IPS DF 4.7 (cell line): Measurements from ENCODE around the gene SLC38A10.

Source experiments
- DNase-seq: peaks from one replicate; pipeline ENCODE4 v3.0.0-alpha.2; 2013; ENCODE audit warnings: low spot score; ENCODE audit errors: extremely low read depth

SLC38A10 gene

DNA sequence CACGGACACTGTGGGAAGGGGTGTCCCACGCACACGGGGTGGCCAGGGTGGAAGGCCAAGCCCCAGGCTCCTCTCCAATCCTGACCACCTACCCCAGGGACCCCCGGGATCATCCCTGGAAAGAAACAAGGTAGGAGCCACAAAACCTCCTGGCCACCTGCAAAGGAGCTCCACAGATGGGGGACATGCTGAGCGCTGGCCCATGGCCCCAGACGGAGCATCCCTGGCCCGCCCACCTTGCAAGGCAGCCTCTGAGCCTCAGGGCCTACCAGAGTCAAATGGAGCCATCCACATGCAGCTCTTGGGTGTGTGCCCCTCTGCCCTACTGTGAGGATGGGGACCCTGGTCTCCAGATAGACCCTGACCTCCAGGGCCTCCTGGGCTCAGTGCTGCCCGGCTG is 16.3 kb downstream of the SLC38A10 start:
- no peak for DNase-seq

DNA sequence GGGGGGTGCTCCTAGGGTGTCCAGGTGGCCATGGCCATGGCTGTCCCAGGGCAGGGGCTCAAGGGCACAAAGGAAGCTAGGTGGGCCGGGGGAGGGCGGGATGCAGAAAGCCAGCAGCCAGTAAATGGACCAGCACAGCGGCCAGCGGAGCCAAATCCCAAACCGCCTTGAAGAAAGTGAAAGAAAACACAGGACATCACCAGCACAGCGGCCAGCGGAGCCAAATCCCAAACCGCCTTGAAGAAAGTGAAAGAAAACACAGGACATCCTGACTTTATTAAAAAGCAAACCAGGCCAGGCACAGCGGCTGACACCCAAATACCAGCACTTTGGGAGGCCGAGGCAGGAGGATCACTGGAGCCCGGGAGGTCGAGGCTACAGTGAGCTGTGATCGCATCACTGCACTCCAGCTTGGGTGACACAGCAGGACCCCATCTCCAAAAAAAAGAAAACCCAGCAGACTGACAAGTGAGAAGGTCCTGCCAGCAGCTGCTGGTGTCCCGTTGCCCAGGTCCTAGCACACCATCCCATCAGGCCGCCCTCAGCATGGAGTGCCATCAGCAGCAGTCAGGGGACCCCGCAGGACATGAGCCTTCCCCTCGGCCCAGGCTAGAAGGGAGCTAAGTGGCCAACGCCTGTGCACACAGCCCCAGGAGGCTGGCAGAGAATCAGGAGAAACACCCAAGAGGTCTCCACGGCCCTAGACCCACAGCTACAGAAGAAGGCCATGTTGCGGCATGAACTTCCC is 17.0 kb downstream of the SLC38A10 start:
- DNase-seq = no peak

DNA sequence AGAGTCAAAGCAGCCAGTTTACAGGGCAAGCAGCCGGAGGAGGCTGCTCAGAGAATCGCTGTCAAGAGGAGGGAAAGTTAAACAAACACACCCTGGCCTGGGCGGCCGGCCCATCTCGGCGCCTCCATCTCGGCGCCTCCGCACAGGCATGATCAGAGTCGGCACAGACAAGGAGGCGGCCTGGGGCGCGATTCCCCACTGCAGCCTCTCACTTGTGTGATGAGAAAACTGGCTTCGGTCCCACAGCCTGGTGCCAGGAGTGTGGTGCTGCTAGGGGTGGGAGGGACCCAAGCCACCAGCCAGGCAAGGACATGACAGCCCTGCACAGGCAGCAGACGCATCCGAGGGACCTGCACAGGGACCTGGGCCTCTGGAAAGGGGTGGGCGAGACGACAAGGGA is 17.7 kb downstream of the SLC38A10 start:
- no peak for DNase-seq

DNA sequence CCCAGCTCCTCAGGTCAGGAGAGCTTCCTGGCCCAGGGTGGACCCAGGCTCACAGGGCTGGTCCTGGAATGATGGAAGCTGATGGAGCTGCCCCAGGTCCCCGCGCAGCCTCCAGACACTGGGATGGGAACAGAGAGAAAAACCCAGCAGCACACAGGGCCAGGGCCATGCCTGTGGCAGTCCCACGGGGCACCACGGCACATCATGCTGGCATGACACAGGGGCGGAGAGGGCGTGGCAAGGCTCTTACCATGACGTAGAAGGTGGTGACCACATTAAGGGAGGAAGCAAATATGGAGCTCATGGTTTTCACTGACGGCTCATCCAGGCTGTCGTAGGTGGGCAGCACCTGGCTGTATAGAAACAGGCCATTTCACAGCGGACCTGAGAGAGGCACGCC is 18.3 kb downstream of the SLC38A10 start:
- no peak for DNase-seq

DNA sequence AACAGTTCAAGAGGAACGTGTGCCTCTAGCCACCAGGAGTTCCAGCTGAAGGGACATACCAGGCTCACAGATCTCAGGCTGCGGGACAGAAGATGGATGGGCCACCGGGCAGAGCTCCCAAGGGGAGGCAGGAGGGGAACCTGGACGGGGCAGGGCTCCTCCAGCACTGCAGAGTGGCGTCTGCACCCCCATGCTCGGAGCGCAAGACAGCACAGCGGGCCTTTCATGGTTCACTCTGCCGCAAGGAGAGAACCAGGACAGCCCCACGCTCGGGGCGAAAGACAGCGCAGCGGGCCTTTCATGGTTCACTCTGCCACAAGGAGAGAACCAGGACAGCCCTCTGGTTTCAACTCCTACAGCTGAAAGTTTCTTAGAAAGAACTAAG is 20.6 kb downstream of the SLC38A10 start:
- no peak for DNase-seq

DNA sequence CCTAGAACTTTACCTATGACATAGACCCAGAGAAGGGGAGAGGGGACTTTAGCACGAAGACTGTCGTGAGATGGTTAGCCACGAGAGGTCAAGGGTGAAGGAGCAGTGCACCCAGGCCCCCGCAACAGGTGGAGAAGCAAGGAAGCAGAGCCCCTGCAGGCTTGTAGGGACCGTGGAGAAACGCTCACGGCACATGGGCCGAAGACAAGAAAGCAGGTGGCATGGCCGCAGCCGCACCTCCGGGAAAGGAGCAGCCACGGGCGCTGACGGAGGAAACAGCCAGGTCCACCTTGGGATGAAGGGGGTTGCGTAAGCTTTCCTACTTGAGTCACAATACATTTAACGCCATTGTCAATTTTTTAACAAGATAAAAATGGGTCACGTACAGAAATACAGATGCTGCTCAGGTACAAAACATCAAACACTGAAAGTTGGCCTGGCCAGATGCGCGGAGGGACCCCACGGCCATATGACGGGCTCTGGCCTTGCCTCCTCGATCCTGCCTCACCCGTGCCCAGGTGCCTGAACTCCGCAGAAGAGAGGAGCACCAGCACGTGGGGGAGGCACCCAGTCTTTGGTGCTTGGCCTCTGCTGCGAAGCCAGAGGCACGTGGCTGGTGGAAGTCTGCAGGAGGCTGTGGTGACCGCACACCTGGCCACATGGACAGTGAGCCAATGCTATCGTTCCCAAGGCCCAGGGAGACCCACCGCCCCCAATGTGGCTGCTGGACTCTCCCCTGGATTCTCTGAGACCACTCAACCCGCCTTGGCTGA is 21.2 kb downstream of the SLC38A10 start:
- no peak for DNase-seq

DNA sequence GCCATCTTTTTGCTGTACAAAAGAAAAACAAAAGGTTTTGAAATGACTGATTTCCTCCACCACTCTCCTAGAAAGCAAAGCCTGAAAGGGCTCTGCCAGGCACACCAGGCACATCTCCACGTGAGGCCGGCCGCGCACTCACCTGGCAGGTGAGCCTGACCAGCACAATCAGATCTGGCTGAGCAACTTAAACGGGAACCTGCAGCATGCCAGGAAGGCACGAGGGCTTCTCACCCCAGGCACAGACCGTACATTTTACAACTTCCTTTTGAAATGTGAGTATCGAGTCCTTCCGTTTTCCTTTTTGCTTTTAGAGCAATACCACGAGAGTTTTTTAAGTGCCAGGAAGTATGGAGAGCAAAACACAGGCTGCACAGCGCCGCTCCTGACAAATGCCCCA is 22.5 kb downstream of the SLC38A10 start:
- no peak for DNase-seq

DNA sequence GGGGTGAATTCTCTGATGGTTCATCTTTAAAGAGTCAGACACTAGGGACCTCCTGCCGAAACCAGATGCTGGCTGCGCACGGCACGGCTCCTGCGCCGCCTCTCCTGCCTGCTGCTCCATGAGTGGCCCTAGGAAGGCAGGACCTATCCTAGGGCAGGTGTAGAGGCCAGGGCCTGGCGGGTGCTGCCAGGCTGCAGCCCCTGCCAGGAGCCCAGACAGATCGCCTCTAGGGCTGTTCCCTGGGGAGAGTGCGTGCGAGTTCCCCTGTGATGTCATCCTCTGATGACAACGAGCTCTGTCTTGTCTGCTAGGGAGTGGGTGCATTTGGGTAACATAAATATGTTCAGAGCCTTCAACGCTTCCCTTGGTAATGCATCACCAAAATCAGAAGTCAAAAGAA is 23.9 kb downstream of the SLC38A10 start:
- DNase-seq = no peak

DNA sequence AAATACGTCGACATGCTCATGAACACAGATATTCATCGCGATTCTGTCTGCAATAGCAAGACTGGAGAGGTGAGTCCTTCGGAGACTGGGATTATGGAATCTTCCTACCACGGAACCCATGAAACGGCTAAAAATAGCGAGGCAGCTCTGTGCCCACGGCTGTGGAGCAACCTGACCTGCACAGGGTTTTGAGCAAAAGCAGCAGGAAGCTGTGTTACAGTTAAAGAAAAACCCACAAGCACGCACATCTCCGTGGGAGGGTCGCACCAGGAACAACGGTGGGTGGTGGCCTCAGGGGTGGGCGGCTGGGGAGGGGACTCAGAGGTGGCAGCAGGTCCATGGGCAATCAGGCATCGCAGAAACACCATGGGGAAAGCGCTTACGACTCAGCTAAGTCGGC is 24.8 kb downstream of the SLC38A10 start:
- DNase-seq = no peak

DNA sequence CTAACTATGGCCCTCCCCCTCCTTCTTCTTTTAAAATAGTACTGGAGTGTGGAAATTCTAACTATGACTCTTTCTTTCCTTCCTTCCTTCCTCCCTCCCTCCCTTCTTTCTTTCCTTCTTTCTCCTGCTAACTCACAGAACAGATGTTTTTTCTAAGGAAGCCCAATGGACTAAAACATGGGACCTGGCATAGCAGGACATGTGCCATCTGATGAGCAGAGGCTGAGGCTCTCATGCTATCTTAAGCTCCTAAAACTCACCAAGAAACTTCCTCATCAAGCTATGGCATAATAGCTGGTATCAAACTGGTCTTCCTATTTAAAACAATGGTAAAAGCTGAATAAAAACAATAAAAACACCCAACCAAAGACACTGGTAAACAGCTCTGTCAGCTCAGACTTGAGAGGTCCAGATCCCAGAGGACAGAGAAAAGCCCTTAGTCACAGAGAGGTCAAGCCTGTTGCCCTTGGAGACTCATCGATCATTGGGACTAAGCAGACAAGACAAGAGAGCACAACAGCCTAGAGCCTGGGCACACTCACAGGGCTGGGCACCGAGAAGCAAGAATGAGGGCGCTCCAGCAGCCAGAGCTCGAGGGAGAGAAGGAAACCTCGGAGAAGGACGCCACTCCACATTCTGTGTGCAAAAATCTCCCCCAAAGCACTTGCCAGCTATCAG is 27.6 kb downstream of the SLC38A10 start:
- no peak for DNase-seq

DNA sequence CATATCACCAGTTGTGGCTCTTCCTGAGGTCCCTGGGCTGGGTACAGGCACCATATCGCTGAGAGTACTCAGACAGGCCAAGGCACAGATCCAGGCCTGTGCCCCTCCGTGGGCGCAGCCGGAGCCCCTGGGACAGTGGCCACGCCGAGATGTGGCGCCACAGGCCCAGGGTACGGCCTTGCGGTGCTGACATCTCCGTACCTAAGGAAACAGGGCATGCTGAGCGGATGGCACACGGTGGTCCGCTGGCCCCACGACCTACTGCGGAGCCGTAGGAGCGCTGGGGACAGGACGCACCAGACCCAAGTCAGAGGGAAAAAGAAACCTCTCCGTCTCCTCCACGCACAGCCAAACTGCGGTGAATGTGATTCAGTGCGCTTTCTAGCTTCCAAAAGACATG is 29.5 kb downstream of the SLC38A10 start:
- DNase-seq = no peak

DNA sequence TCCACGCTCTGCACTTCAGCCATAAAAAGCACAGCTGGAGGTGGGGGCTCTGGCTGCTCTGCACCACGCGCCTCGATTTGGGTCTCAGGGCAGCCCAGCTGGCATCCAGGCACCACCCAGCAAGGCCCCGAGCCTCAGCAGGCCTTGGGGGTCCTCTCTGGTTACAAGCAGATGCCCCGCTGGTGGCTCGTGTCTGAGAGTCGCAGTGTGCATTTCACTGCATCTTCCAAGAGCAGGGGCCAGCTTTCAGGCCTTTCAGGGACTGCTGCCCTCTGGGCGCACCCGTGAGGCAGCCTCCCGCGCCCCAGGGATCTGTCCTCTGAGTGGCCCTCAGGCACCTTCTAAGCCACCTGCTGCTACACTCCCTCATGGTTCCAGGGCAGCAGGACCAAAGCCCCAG is 30.5 kb downstream of the SLC38A10 start:
- DNase-seq = no peak

DNA sequence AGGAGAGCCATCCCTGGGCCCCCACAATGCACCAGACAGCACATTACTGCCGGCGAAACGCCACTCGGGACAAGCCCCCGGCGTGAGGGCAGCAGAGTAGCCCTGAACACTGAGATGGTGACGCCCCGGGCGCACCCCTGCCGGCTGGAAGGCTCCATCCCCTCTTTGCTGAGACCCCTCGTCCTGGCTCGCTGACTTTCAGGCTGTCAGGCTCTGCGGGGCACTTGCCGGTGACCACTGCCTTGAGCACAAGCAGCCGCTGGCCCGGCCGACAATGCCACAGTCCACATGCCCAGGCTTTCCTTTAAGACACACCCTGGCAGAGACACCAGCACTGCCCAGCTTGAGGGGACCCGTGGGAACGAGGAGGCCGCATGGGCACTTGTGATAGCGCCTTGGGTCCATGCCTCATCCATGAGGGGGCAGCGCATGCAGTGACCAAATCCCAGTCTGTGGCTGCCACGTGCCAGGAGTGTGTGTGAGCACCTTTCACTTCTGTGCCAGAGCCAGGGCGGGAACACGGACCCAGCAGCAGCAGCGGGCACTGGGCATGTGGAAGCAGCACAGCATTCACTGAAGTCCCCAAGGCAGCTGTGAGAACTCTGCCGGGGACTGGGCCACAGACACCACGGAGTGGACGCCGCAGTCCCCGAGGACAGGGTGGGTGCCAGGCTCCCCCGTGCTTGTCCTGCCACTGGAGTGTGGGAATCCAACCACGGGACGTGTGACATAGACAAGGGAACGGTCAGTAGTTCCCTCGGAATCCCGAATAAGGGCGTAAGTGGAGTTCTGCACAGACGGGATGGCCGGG is 31.5 kb downstream of the SLC38A10 start:
- no peak for DNase-seq

DNA sequence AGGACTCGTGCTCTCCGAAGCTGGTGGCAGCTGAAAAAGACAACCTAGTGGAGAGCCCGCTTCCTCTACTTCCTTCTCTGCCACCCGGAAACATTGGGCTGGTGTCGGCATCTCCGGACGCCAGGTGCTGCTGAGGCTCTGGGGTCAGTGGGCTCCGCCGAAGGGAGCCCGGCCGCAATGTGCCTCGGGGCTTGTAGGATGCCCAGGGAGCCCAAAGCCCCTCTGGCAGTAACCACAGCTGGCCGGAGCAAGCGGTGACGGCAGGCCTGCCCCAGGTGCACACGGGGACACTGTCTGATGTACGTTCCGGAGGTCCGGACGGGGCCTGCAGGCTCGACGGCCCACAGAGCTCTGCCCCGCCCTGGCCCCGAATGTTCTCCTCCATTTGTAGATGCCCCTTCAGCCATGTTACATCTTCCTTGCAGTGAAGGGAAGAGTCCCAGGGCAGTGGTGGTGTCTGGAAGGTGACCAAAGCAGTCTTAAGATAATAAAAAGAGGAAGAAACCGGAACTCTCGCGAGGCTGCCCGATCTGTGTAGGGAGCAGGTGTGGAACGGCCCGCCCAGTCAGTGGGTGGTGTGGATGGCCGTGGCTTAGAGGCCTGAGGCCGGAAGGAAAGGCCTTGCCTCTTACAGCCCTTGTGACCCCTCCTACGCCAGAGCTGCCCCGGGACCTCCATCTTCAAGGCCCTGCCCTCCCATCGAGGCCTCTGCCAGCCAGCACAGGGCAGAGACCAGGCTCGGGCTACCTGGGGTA is 33.3 kb downstream of the SLC38A10 start:
- DNase-seq = no peak

DNA sequence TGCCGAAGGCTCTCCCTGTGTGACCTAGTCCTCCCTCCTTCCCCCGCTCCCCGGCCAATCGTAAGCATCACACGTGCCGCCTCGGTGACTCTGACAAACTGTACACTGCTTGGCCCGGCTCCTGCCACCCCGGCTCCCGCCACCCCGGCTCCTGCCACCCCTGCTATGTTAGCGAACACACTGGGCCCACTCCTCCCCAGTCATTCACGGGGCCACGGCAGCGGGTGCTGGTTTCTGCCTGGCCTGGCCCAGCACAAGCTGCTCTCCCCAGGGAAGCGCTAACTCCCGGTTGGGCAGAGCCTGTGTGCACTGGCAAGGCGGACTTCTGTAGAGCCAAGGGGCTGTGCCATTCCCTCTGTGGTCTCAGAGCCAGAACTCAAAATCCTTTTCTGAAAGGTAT is 34.0 kb downstream of the SLC38A10 start:
- DNase-seq = no peak

DNA sequence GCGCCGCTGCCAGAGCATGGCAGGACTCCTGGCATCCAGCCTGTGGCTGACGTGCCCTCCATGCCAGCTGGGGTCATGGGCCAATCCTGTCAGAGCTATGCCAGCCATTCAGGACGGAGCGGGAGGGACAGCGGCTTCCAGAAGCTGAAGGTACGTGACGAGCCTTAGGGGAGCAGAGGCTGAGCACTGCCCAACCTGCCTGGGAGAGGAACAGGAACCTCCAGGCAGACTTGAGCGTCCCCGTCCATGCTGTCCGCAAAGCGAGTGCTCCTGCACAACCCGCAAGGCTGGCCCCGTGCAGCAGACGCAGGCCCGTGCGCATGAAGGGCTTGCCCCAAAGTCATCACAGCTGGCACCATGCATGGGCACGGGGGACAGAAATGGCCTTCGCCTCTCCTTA is 34.5 kb downstream of the SLC38A10 start:
- DNase-seq = no peak

DNA sequence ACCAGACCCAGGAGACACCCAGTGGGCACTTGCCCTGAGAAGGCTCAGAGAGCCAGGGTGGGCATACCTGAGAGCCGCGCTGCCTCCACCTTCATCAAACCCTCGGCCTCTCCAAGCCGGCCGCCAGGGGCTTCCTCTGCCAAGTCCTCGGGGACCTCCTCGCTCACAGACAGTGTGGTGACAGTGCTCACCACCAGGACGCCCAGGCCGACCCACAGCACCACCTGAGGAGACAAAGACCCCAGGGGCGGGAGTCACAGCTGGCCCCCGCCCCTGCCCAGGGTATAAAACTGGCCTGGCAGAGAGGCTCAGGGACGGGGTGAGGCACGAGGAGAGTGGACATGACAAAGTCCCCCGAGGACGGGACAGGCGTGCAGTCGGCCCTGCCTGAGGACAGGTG is 34.9 kb downstream of the SLC38A10 start:
- DNase-seq = no peak

DNA sequence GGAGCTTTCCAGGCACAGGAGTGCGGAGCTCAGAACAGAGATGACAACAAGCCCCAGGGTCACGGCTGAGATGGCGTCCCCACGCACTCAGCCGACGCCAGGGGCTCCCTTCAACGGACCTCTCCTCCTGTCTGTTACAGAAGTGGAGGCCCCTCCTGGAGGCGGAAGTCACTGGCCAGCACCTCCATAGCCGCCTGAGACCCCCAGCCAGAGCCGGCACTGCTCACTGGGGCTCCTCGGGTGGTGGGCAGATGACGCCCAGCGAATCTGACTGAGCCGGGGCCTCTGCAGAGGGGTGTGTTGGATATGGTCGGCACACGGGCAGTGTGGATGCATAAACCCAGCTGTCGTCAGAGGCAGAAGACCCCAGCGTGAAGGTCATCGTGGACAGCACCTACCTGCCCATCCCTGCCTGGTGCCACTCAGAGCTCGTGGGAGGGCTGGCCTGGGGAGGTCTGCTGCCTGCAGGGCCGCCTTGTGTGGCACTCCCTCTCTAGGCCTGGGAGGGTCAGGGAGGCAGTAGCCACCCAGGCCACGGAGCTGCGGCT is 36.0 kb downstream of the SLC38A10 start:
- DNase-seq = no peak

DNA sequence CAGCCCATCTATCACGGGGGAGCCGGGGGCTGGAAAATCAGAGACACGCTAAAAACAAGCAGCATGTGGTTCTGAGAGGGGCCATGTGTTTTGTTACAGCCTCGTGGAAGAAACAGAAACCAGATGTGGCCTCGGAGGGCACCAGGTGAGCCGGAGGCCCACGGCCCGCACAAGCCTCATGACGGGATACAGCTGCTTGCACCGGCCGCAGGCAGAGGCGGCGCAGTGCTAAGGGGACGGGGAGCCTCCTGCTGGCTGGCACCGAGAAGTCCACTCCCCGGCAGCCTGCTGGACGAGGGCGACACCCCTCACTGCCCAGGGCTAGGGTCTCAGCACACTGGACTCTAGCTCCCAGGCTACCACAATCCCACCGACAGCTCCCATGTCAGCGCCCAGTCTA is 36.8 kb downstream of the SLC38A10 start:
- DNase-seq = no peak

DNA sequence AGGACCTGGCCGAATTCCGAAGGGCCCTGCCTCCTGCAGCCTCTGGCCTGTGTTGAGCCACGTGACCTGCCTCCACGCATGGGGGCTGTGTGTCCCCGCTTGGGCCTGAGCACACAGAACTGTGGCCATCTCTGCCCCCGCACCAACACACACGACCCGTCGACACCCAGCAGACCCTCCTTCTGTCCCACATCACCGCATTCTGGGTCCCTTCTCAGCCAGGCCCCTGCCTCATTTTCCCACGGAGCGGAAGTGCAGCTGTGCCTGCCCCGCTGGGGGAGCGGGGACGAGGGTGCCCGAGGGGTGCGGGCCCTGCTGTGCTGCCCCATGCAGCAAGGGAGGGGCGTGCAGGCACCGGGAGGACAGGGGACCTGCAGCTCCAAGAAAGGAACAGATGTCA is 37.6 kb downstream of the SLC38A10 start:
- no peak for DNase-seq

DNA sequence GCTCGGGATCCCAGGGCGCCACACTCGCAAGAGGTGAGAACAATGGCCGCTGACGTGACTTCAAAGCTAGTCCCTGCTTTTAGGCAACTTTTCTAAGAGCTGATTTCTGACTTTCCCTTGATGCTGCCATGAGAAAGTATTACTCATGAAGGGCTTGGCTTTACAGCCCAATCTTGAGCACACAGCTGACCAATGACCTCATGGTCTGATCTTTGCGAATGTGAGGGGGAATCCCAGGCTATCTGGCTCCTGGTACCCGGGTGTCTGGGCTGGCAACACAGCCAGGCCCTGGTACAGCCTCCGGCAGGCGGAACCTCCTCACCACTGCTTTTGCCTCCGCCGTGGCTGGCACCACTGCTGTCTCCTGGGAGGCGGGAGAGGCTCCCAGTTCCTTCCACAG is 38.5 kb downstream of the SLC38A10 start:
- no peak for DNase-seq
